ENCODE measurements around the gene MACROD2. TPM values are rescaled to one million over a fixed set of nuclear protein-coding genes. Genes with fewer than 3 reads are reported as not detected.

The MACROD2 gene
- total and polyA plus RNA-seq, 2 of the 4 experiments (the other 2 are of a cell fraction) = not detected

DNA sequence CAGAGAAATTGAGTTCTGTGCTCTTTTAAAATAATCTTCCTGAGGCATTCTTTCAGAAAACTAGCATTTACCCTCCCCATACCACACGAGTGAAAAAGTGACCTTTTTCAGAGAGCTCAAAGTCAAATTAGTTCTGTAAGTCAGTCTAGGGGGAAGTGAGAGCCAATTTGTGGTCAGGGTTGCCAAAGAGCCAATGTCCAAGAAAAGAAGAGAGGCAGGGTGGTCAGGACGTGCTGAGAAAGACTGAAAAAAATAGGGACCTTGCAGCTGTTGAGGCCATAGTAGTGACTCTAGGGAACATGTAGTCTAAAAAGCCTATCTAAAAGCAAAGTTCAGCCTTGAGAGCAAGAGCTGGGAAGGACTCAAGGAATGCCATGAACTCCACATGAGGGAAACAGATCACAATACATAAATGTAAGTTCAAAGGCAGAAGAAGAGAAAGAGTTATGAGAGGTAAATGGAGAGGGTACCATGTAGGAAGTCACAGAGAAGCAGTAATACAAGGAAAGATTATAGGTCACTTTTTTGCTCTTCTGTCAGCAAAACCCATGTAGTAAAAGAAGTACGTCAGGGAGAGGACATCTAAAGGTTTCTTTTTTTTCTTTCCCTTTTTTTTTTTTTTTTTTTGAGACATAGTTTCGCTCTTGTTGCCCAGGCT is 907.2 kb downstream of the MACROD2 start:
- Histone ChIP-seq H3K79me1 (ENCODE audit: low read depth in 1 of 2, low read length in 2 of 2) (no peaks in the 10 kb centered on the region), H3K14ac (replicated peaks; ENCODE audit: low read depth, low read length) (no peak overlapping the region), H3K56ac (ENCODE audit: extremely low read depth, insufficient read depth, low read length) (no peak overlapping the region), H3K18ac (ENCODE audit: low read depth, low read length) (no peak overlapping the region), H4K20me1 (ENCODE audit: insufficient read depth, low read length) (no peaks in the 10 kb centered on the region), H3K9ac (ENCODE audit: low read depth, low read length) (no peak overlapping the region), H3K27ac (ENCODE audit: insufficient read depth, low read length) (no peak overlapping the region), H3K9me3 (ENCODE audit: control insufficient read depth, insufficient read depth, low read length) (no peaks in the 10 kb centered on the region), H4K91ac (ENCODE audit: insufficient read depth, low read depth, low read length) (no peak overlapping the region), H3K9me1 (ENCODE audit: insufficient read depth, low read length) (no peaks in the 10 kb centered on the region), H4K8ac (ENCODE audit: low read depth in 2 of 2, low read length in 2 of 2) (no peak overlapping the region), H2BK15ac (ENCODE audit: low read depth, low read length) (no peak overlapping the region), H3K4me1 (ENCODE audit: control insufficient read depth, insufficient read depth, low read length) (no peaks in the 10 kb centered on the region), H4K5ac (ENCODE audit: low read depth, low read length) (no peak overlapping the region), H2BK5ac (ENCODE audit: low read depth, low read length, poor library complexity, severe bottlenecking) (no peak overlapping the region), H2BK20ac (ENCODE audit: low read depth, low read length) (no peak overlapping the region), H2AK9ac (replicated peaks; ENCODE audit: low read depth, low read length, poor library complexity) (no peak overlapping the region), H3K23ac (ENCODE audit: low read depth, low read length) (no peak overlapping the region), H2AFZ (replicated peaks; ENCODE audit: low read length, poor library complexity) (no peak overlapping the region), H3K4me3 (ENCODE audit: insufficient read depth, low read depth, low read length) (no peak overlapping the region), H3K4me2 (ENCODE audit: low read depth, low read length) (no peak overlapping the region), H3K36me3 (ENCODE audit: control insufficient read depth, insufficient read depth, low read length) (no peaks in the 10 kb centered on the region), H2AK5ac (ENCODE audit: low read depth, low read length) (no peak overlapping the region), H2BK120ac (ENCODE audit: low read depth, low read length) (no peak overlapping the region), H3K4ac (ENCODE audit: low read depth, low read length) (no peak overlapping the region), H3K27me3 (ENCODE audit: control insufficient read depth, insufficient read depth, low read length) (no peaks in the 10 kb centered on the region)
- intact Hi-C loops (cut with micrococcal nuclease) (no loop called here), in situ Hi-C loops (cut with MboI; ENCODE audit: low sequenced_read_pairs) (no loop called here), dilution Hi-C loops (cut with HindIII; ENCODE audit: low sequenced_read_pairs, unreplicated experiment) (no loop called here)
- ChIA-PET POLR2A (ENCODE audit: unreplicated experiment) (no interaction called here), CTCF (no interaction called here)
- DNase-seq (no peak), ATAC-seq (ENCODE audit: low read depth) (no peak)
- WGBS, 2 experiments (ENCODE audit: extremely low coverage in 2 of 2, insufficient read length in 1 of 2) = no CpG with 5 or more reads among the region's 4 CpGs
- TF ChIP-seq RFX5 (IDR thresholded peaks at IDR 0.05; ENCODE audit: low read depth, low read length) (no peak), FOS (IDR thresholded peaks at IDR 0.05; ENCODE audit: low read depth, low read length) (no peak), SMC3 (IDR thresholded peaks at IDR 0.05; ENCODE audit: low read depth, low read length) (no peak), MAZ (IDR thresholded peaks at IDR 0.05; ENCODE audit: borderline replicate concordance, low read depth, low read length) (no peak), MAFK (IDR thresholded peaks at IDR 0.05; ENCODE audit: low read depth, low read length) (no peak), NFE2L2 (IDR thresholded peaks at IDR 0.05; ENCODE audit: low read depth, low read length) (no peak), RAD21 (IDR thresholded peaks at IDR 0.05; ENCODE audit: low read length) (no peak), CEBPB (IDR thresholded peaks at IDR 0.05; ENCODE audit: low read depth, low read length) (no peak)
- TF ChIP-seq, protein P1, sequence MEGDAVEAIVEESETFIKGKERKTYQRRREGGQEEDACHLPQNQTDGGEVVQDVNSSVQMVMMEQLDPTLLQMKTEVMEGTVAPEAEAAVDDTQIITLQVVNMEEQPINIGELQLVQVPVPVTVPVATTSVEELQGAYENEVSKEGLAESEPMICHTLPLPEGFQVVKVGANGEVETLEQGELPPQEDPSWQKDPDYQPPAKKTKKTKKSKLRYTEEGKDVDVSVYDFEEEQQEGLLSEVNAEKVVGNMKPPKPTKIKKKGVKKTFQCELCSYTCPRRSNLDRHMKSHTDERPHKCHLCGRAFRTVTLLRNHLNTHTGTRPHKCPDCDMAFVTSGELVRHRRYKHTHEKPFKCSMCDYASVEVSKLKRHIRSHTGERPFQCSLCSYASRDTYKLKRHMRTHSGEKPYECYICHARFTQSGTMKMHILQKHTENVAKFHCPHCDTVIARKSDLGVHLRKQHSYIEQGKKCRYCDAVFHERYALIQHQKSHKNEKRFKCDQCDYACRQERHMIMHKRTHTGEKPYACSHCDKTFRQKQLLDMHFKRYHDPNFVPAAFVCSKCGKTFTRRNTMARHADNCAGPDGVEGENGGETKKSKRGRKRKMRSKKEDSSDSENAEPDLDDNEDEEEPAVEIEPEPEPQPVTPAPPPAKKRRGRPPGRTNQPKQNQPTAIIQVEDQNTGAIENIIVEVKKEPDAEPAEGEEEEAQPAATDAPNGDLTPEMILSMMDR (conservative IDR thresholded peaks at IDR 0.05; ENCODE audit: low read depth, low read length) = no peak
- TF ChIP-seq, protein P2, sequence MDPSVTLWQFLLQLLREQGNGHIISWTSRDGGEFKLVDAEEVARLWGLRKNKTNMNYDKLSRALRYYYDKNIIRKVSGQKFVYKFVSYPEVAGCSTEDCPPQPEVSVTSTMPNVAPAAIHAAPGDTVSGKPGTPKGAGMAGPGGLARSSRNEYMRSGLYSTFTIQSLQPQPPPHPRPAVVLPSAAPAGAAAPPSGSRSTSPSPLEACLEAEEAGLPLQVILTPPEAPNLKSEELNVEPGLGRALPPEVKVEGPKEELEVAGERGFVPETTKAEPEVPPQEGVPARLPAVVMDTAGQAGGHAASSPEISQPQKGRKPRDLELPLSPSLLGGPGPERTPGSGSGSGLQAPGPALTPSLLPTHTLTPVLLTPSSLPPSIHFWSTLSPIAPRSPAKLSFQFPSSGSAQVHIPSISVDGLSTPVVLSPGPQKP (IDR thresholded peaks at IDR 0.05; ENCODE audit: borderline replicate concordance, low read depth, low read length) = no peak
- BruUV-seq (replicated peaks) = no TSS peak

Data from IMR-90 (cell line).